ENCODE data around the gene RBM10.
A peak's percentile ranks its signal among the peaks of the same experiment; 100 is the strongest.

The RBM10 gene

DNA sequence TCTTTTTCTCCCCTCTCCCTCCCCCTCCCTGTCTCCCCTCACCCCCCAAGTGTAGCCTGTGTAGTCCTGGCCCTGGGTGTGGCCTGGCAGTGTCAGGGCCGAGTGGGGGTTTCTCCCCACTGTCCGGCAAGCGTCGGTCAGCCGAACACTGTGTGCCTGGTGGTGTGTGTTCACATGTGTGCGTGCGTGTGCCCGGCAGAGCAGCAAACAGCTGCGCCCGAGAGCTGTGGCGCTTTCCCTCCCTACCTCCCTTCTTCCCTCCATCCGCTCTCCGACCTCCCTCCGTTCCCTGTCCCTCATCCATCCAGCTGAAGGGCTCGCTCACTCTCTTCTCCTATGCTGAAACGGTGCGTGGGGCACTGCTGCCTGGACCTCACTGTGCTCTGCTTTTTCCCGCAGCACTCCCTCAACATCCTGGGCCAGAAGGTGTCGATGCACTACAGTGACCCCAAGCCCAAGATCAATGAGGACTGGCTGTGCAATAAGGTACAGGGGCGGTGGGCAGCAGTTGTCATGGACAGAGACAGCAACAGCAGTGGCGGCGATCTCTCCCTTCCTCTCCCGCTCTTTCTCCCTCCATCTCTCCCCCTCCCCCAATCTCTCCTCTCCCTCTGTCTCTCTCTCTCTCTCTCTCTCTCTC lies 31.2 kb downstream of the RBM10 start:
- DNase-seq: no peak

GRCh38 chrX:47177079-47177478 lies 32.1 kb downstream of the RBM10 start:
- DNase-seq: no peak

GRCh38 chrX:47178337-47178736 lies 33.3 kb downstream of the RBM10 start:
- DNase-seq: no peak

- DNase-seq: no peak
Measured at GRCh38 chrX:47179221-47179927, 34.4 kb downstream of the RBM10 start.

DNA sequence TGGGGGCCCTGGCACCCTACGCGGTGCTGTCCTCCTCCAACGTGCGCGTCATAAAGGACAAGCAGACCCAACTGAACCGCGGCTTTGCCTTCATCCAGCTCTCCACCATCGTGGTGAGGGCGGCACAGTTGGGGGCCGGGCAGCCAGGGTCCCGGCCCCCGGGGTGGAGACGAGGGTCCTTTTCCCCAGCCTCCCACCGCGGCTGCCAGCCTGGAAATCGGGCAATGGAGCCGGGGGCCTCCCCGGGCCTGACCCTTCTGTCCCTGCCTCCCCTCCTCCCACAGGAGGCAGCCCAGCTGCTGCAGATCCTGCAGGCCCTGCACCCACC lies 34.9 kb downstream of the RBM10 start:
- no peak for DNase-seq

DNA sequence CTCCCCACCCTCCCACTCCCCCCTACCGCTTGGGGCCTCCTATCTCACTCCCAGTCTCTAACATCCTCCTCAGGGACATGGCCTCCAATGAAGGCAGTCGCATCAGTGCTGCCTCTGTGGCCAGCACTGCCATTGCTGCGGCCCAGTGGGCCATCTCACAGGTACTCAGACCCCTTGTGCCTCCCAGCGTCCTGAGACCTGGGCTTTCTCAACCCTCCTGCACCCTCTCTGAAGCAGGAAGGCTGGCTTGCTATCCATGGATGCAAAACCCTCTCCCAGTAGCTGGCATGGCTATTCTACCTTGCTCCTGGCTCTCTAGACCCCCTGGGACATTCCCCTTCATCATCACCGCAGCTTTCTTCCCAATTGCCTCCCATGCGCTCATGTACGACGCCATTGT lies 35.3 kb downstream of the RBM10 start:
- no peak for DNase-seq

GRCh38 chrX:47181301-47181700 lies 36.3 kb downstream of the RBM10 start:
- DNase-seq: no peak

DNA sequence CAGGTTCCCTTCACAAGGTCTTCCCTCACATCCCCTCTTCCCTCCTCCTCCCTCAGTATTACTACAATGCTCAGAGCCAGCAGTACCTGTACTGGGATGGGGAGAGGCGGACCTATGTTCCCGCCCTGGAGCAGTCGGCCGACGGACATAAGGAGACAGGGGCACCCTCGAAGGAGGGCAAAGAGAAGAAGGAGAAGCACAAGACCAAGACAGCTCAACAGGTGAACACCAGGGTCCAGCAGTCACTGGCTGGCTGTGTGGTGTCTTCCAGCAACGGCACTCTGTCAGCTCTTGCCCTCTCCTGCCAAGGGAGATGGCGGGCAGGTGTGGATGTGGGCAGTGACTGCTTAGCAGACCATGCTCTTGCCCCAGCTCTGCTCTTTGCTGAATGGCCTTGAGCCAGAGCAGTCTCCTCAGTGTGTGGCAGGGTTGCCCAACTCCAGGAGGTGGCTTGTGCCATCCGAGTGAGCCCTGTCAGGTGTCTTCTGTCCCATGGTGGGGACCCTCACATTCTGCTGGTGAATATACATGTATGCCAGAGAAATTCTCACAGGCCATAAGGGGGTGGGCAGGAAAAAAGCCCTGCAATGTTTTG lies 37.2 kb downstream of the RBM10 start:
- no peak for DNase-seq

DNA sequence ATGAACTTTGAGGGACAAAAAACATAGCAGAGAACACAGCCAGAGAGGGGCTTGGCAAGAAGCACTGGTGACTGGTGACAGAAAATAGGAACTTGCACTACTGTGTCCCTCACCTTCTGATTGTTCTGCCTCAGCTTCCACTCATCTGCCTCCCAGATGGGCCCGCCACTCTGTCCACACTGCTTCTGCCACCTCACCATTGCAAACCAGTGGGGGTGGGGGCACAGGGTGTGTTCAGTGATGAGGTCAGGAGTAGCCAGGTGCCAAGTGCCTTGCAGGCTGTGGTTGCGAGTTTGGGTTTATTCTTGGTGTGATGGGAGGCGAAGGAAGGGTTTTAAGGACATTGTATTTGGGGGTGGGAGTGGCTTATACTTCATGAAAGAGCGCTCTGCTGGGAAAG lies 39.5 kb downstream of the RBM10 start:
- no peak for DNase-seq

DNA sequence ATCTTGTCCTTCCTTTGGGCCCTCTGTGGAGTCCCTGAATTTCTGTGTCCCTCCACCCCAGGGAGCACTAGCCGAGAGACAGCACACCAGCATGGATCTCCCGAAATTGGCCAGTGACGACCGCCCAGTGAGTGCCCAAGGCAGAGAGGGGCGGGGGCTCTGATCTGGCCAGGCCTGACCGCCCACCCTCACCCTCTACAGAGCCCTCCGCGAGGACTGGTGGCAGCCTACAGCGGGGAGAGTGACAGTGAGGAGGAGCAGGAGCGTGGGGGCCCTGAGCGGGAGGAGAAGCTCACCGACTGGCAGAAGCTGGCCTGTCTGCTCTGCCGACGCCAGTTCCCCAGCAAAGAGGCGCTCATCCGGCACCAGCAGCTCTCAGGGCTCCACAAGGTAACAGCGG lies 40.2 kb downstream of the RBM10 start:
- DNase-seq: no peak

DNA sequence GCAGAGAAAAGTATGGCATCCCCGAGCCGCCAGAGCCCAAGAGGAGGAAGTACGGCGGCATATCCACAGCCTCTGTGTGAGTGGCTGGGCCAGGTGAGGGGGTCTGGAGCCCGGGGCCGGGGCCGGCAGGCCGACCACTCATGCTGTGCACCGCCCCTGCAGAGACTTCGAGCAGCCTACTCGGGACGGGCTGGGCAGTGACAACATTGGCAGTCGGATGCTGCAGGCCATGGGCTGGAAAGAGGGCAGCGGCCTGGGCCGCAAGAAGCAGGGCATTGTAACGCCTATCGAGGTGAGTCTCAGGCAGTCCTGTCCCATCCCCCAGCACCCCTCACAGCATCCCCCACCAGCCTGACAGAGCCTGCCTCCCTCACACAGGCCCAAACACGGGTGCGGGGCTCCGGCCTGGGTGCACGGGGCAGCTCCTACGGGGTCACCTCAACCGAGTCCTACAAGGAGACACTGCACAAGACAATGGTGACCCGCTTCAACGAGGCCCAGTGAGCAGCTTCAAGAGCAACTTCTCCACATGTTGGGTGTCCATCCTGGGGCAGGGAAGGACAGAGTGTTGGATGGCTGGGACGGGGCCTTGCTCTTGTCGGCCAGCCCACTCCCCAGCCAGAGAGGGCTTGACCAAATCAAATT lies 41.2 kb downstream of the RBM10 start:
- DNase-seq: no peak

DNA sequence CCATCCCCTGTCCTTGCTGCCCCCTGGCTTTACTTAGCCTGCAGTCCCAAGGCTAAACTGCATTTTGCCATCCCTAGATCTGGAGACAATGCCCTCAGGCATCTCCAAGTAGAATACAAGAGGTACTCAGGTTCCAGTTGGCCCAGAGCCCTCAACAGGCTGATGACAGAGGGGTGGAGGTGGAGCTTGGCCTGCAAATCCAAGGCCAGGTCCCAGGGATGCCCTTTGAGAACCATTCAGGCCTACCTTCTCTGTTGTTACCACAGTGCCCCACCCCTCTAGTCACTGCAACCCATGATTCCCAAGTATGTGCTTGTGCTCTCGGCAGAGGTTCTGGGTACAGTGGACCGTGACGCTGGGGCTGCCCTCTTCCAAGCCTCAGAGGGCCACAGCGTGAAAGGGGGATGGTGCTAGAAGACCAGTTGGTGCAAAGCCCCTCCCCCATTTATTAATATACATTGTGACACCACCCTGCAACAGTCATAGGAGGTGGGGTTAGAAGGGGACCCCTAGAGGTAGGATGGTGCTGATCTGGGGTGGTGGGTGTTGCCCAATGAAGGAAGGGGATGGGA lies 42.2 kb downstream of the RBM10 start:
- no peak for DNase-seq

GRCh38 chrX:47189906-47190305 lies 44.9 kb downstream of the RBM10 start:
- DNase-seq: no peak

GRCh38 chrX:47190445-47191269 lies 45.6 kb downstream of the RBM10 start:
- peak; percentile 85 for DNase-seq

- peak; percentile 67 for DNase-seq
Measured at GRCh38 chrX:47191331-47191730, 46.3 kb downstream of the RBM10 start.

- no peak for DNase-seq
Measured at GRCh38 chrX:47191806-47192401, 46.9 kb downstream of the RBM10 start.

- DNase-seq: peak; percentile 98
Measured at GRCh38 chrX:47193475-47194193, 48.6 kb downstream of the RBM10 start, which contains the start of gene UBA1. TSS of gene UBA1 (plus strand) at chrX:47193829. CDS start at chrX:47198803, 4,974 bp downstream.

DNA sequence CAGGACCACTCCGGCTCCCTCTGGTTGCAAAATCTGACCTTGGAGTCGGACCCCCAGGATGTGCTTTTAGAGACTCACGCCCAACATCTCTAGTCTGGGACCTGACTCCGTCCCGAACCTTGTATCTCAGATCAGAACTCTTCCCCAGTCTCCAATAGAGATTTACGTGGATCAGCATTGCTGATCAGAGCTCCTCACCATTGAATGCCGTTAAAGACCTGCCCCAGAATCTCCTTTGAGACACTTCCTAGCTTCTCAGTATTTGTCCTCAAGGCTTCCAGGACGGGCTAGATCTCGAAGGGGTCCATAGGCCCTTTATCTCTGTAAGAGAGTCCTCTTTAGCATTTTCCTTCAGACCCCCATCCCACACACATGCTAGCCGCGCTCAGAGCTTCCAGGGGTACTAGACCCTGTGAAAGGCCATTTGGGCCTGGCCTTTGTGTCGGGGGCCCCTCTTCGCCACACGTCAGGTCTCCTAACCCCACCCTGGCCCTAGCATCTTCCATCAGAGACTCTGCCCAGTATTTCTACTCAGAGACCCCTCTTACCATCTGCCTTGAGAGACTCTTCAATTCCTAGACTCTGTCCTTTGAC lies 49.3 kb downstream of the RBM10 start:
- DNase-seq: no peak

DNA sequence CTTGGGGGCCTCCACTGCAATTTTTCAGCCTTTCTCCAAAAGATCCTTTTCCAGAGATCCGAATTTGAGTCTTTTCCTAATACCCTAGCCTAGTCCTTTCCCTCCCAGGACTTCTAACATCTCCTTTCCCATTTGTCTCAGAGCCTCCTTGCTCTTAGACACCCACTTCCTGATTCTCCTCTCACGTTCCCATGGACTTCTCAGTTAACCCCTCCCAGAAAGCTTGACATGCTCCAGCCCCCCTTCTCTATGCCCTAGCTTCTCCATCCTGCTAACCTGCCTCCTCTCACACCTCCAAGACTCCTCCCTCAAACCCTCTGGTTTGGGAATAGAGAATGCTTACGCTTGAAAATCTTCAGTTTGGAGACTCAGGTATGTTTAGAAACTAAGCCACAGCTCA lies 51.1 kb downstream of the RBM10 start:
- no peak for DNase-seq

GRCh38 chrX:47197526-47197925 lies 52.5 kb downstream of the RBM10 start:
- no peak for DNase-seq

GRCh38 chrX:47198026-47198686 lies 53.1 kb downstream of the RBM10 start:
- no peak for DNase-seq

Data from CD4-positive, alpha-beta T cell treated with Interleukin-17A for 4 hours (primary cell).